Psoas muscle (tissue), 8 donors: ENCODE measurements around the gene PCDHGA8. TPM values are rescaled to one million over a fixed set of nuclear protein-coding genes. Genes with fewer than 3 reads are reported as not detected.
"Not testable (repeated sequence)": the region's sequence is repeated elsewhere in the genome, so short reads cannot be mapped to it uniquely, and the experiment has no call there.

Experiments
- ATAC-seq, 4 donors: fragments of 200-7000 bp; cut with Tn5 transposase; one replicate each; pipeline ENCODE4 v1.9.1; 2020; ENCODE audit warnings: moderate library complexity in 3 of 4, mild to moderate bottlenecking in 2 of 4
- DNase-seq, 2 donors: peaks; one replicate each; pipeline ENCODE4 v3.0.0-alpha.2; 2020
- H3K27ac ChIP-seq: fragments of 200-600 bp; one replicate; pipeline ENCODE4 v1.8.0; 2022
- H3K27me3 ChIP-seq, 3 donors: fragments of 200-600 bp in 1 of 3; one replicate each; pipeline versions ENCODE4 v1.6.1 to v1.8.0; 2013 to 2022; ENCODE audit warnings: low read length in 2 of 3, mild to moderate bottlenecking in 2 of 3, moderate library complexity in 1 of 3; ENCODE audit not compliant: insufficient read depth in 3 of 3
- H3K36me3 ChIP-seq, 2 donors: fragments of 200-600 bp in 1 of 2; one replicate each; pipeline versions ENCODE4 v1.6.1 to v1.8.0; 2013 to 2022; ENCODE audit warnings: low read depth in 1 of 2, mild to moderate bottlenecking in 1 of 2, moderate library complexity in 1 of 2; ENCODE audit not compliant: insufficient read depth in 1 of 2
- H3K4me1 ChIP-seq: fragments of 200-600 bp; one replicate; pipeline ENCODE4 v1.8.0; 2022
- H3K4me3 ChIP-seq: fragments of 200-600 bp; one replicate; pipeline ENCODE4 v1.8.0; 2022; ENCODE audit warnings: mild to moderate bottlenecking
- H3K9me3 ChIP-seq: fragments of 200-600 bp; one replicate; pipeline ENCODE4 v1.8.0; 2022
- WGBS, 3 donors: extraction: QIAGEN DNeasy Blood & Tissue Kit; methylation state at CpG; one replicate each; pipeline versions ENCODE4 v1.1.6 to v1.1.7; 2013; 5-methylcytosine and 5-hydroxymethylcytosine counted together
- intact Hi-C, 2 donors: fragments of 100-400 bp; cut with DNase I; formaldehyde crosslinking; loops; one replicate each; pipeline versions ENCODE4 v1.11.0 to v1.14.2; 2022
- polyA plus RNA-seq, 3 donors: library from polyadenylated mRNA; stranded (reverse); fragments of 200-250 nt; gene quantifications; one replicate each; pipeline ENCODE4 v1.2.3, GENCODE V29; 2013
- total RNA-seq, 4 donors: library from RNA; stranded (reverse); fragmentation: NEBNext Ultra II Directional in 2 of 4; extraction: Animal tissue kit (Norgen Biotek cat#: 25700) in 2 of 4; gene quantifications; one replicate each; pipeline versions ENCODE4 v1.2.1 to v1.2.4, GENCODE V29; 2021 to 2023
- TF ChIP-seq, protein P1 (sequence below): fragments of 200-600 bp; IDR thresholded peaks from one replicate; pipeline ENCODE4 v1.8.0; 2022; ENCODE audit warnings: antibody characterized with exemption
- donor health status: healthy with polysubstance abuse.
- donor health status: DM: no; HTN: no; CAD: no; lungs with moderate emphysema.
- donor health status: Bipolar disorder and iron deficiency.
- donor health status: healthy.
- donor health status: DM: yes; HTN: yes; CAD: no.
- donor health status: DM: no; HTN: no; CAD: no.
- donor health status: DM: no; HTN: no; CAD: no.
- donor health status: DM: yes; HTN: yes; CAD: no.

PCDHGA8 gene
- total and polyA plus RNA-seq, 7 donors, result 0.04 to 1.6 (median 0.82) TPM

DNA sequence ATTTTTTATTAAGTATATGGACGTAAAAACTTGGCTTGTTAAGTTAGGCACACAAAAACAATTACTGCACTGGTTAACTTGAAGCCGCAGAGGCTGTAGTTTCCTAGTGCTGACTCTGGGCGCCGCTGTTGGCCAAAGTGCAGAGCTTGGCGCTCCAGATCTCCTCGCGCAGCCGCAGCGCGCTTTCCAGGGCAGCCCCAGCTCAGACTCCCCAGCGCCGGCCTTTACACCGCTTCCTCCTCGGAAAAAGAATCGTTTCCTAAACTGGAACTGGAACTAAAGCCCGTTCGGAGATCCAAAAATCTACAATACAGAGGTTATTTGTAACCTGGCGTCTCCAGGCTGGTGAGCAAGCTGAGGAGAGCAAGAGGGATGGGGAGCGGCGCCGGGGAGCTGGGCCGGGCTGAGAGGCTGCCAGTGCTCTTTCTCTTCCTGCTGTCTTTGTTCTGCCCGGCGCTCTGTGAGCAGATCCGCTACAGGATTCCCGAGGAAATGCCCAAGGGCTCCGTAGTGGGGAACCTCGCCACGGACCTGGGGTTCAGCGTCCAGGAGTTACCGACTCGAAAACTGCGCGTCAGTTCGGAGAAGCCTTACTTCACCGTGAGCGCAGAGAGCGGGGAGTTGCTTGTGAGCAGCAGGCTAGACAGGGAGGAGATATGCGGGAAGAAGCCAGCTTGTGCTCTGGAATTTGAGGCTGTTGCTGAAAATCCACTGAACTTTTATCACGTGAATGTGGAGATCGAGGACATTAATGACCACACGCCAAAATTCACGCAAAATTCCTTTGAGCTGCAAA is 5.5 kb downstream of the PCDHGA8 start, which contains the start of gene PCDHGB5:
Gene PCDHGB5 (plus strand): TSS at position 192 of the 796 bp plus-strand sequence. CDS start 181 bp downstream, at position 373.
- Histone ChIP-seq H3K27me3 (peaks cover 0 to 48% (median 12%) of the 10 kb centered on the region in 3 donors), H3K27ac (peak within 1 kb of the TSS; percentile 51), H3K4me3 (peak within 1 kb of the TSS; percentile 63)
- ATAC-seq, result peak; percentile 90 to 95 (median 93)
- H3K9me3 ChIP-seq, intact Hi-C loops, H3K4me1 ChIP-seq, H3K36me3 ChIP-seq: not testable (repeated sequence)
- WGBS, 3 donors, result 7 to 9% (median 8%) methylated on average over 21 to 25 of the region's 43 CpGs
- TF ChIP-seq, protein P1, sequence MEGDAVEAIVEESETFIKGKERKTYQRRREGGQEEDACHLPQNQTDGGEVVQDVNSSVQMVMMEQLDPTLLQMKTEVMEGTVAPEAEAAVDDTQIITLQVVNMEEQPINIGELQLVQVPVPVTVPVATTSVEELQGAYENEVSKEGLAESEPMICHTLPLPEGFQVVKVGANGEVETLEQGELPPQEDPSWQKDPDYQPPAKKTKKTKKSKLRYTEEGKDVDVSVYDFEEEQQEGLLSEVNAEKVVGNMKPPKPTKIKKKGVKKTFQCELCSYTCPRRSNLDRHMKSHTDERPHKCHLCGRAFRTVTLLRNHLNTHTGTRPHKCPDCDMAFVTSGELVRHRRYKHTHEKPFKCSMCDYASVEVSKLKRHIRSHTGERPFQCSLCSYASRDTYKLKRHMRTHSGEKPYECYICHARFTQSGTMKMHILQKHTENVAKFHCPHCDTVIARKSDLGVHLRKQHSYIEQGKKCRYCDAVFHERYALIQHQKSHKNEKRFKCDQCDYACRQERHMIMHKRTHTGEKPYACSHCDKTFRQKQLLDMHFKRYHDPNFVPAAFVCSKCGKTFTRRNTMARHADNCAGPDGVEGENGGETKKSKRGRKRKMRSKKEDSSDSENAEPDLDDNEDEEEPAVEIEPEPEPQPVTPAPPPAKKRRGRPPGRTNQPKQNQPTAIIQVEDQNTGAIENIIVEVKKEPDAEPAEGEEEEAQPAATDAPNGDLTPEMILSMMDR, result peak; percentile 71
- DNase-seq, result peak; percentile 46 to 72

DNA sequence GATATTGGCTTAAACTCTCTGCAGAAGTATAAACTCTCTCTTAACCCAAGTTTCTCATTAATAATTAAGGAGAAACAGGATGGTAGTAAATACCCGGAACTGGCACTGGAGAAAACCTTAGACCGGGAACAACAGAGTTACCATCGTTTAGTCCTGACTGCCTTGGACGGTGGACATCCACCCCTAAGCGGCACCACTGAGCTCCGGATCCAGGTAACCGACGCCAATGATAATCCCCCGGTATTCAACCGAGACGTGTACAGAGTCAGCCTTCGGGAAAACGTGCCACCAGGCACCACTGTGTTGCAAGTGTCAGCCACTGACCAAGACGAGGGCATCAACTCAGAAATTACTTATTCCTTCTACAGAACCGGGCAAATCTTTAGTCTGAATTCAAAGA is 6.2 kb downstream of the PCDHGA8 start:
- peak overlapping the region; percentile 42 for H3K4me3 ChIP-seq
- peaks cover 4% of the 10 kb centered on the region for H3K4me1 ChIP-seq
- 17 to 28% (median 24%) methylated on average over 15 of the region's 15 CpGs for WGBS, 3 donors
- peak in 1 of 2 donors; percentile 52 for DNase-seq
- no peaks in the 10 kb centered on the region for H3K36me3 ChIP-seq
- intact Hi-C loops, result no loop called here
- no peak overlapping the region for H3K27ac ChIP-seq
- peak; percentile 55 to 80 (median 66) for ATAC-seq
- peaks cover 4% of the 10 kb centered on the region for H3K9me3 ChIP-seq
- TF ChIP-seq, protein P1, result peak; percentile 10
- peaks cover 0 to 50% (median 16%) of the 10 kb centered on the region in 3 donors for H3K27me3 ChIP-seq

DNA sequence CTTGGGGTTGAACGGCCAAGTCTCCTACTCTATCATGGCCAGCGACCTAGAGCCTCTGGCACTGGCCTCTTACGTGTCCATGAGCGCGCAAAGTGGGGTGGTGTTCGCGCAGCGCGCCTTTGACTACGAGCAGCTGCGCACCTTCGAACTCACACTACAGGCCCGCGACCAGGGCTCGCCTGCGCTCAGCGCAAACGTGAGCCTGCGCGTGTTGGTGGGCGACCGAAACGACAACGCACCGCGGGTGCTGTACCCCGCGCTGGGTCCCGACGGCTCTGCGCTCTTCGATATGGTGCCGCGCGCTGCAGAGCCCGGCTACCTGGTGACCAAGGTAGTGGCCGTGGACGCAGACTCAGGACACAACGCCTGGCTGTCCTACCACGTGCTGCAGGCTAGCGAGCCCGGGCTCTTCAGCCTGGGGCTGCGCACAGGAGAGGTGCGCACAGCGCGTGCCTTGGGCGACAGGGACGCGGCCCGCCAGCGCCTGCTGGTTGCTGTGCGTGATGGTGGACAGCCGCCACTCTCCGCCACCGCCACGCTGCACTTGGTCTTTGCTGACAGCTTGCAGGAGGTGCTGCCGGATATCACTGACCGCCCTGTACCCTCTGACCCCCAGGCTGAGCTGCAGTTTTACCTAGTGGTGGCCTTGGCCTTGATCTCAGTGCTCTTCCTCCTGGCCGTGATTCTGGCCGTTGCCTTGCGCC is 7.3 kb downstream of the PCDHGA8 start:
- H3K27me3 ChIP-seq, result peaks cover 0 to 48% (median 17%) of the 10 kb centered on the region in 3 donors
- H3K4me3 ChIP-seq, result peak overlapping the region; percentile 42
- no peak overlapping the region for H3K27ac ChIP-seq
- peaks cover 4% of the 10 kb centered on the region for H3K9me3 ChIP-seq
- no peaks in the 10 kb centered on the region for H3K36me3 ChIP-seq
- 26 to 34% (median 30%) methylated on average over 56 to 61 of the region's 61 CpGs for WGBS, 3 donors
- H3K4me1 ChIP-seq, result peaks cover 4% of the 10 kb centered on the region
- DNase-seq (no peak), ATAC-seq (no peak)
- intact Hi-C loops, result no loop called here
- TF ChIP-seq, protein P1, result no peak

DNA sequence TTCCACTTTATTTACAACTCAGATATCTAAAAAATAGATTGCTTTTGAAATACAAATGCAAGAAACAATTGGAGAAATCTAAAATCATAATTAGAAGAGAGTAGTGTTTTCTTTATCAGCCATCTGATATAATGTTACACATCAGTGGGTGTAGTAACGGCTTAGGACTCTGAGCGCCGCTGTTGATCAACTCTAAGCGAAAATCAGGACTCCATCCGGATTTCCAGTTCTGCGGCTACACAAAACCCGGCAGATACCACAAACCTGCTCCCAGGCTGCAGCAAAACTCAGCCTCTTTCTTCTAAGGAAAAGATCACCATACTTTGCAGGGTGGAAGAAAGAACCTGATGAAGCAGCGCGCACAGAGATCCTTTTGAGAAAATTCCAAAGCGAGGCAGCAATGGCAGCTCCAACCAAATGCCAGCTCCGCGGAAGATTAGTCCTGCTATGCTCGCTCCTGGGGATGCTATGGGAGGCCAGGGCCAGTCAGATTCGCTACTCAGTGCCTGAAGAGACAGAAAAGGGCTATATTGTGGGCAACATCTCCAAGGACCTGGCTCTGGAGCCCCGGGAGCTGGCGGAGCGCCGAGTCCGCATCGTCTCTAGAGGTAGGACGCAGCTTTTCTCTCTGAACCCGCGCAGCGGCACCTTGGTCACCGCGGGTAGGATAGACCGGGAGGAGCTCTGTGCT is 10.3 kb downstream of the PCDHGA8 start, which contains the start of gene PCDHGA9:
Gene PCDHGA9 (plus strand): TSS at position 226 of the 691 bp plus-strand sequence. CDS start 175 bp downstream, at position 401.
- intact Hi-C loops, result no loop called here
- ATAC-seq, result peak in 3 of 4 donors; percentile 49 to 60 (median 55)
- DNase-seq, result peak in 1 of 2 donors; percentile 59
- Histone ChIP-seq H3K27me3 (peaks cover 0 to 37% (median 17%) of the 10 kb centered on the region in 3 donors), H3K4me1 (peaks cover 4% of the 10 kb centered on the region), H3K9me3 (peaks cover 4% of the 10 kb centered on the region), H3K36me3 (no peaks in the 10 kb centered on the region), H3K27ac (no peak within 1 kb of the TSS), H3K4me3 (peak within 1 kb of the TSS; percentile 47)
- TF ChIP-seq, protein P1, result peak; percentile 46
- 20 to 22% (median 20%) methylated on average over 27 of the region's 27 CpGs for WGBS, 3 donors
